Measurements from ENCODE around the gene FHOD3. TPM values are rescaled to one million over a fixed set of nuclear protein-coding genes. Genes with fewer than 3 reads are reported as not detected.

Gene FHOD3
- total RNA-seq, 1 experiment from 2014 or later = 0.34 TPM

GRCh38 chr18:36576339-36576738 lies 278.8 kb downstream of the FHOD3 start:
- no peak overlapping the region for H3K4me3 ChIP-seq (ENCODE audit: low read depth, low read length, poor library complexity, severe bottlenecking)
- no peak overlapping the region for H3K27ac ChIP-seq (ENCODE audit: low read depth, low read length, poor library complexity, severe bottlenecking)
- no peaks in the 10 kb centered on the region for H3K27me3 ChIP-seq (replicated peaks; ENCODE audit: insufficient read depth, low read depth, low read length, poor library complexity)
- POLR2A ChIA-PET (ENCODE audit: low non-redundant PET) = no interaction called here
- intact Hi-C loops (cut with micrococcal nuclease; ENCODE audit: unreplicated experiment) = no loop called here
- CTCF ChIA-PET = no interaction called here
- TF ChIP-seq CTCF (conservative IDR thresholded peaks at IDR 0.05; ENCODE audit: low read depth, low read length) (no peak), EZH2 (IDR thresholded peaks at IDR 0.05; ENCODE audit: borderline replicate concordance, low read depth, low read length, poor library complexity, severe bottlenecking) (no peak)
- no peak for DNase-seq (ENCODE audit: low spot score)
- H3K4me1 ChIP-seq (ENCODE audit: insufficient read depth, low read length, poor library complexity, severe bottlenecking) = no peaks in the 10 kb centered on the region
- BruUV-seq (replicated peaks) = no TSS peak
- no peaks in the 10 kb centered on the region for H3K9me3 ChIP-seq (ENCODE audit: low read depth, low read length, poor library complexity, severe bottlenecking)
- H3K36me3 ChIP-seq (ENCODE audit: insufficient read depth, low read length, poor library complexity, severe bottlenecking) = no peaks in the 10 kb centered on the region

- intact Hi-C loops (cut with micrococcal nuclease; ENCODE audit: unreplicated experiment) = no loop called here
- CTCF ChIA-PET = no interaction called here
- no TSS peak for BruUV-seq (replicated peaks)
These were observed 281.6 kb downstream of the FHOD3 start for GRCh38 chr18:36578871-36579710.

GRCh38 chr18:36580266-36580665 lies 282.8 kb downstream of the FHOD3 start:
- H3K4me3 ChIP-seq (ENCODE audit: low read depth, low read length, poor library complexity, severe bottlenecking) = no peak overlapping the region
- no peak for TF ChIP-seq EZH2 (IDR thresholded peaks at IDR 0.05; ENCODE audit: borderline replicate concordance, low read depth, low read length, poor library complexity, severe bottlenecking)
- TF ChIP-seq CTCF (conservative IDR thresholded peaks at IDR 0.05; ENCODE audit: low read depth, low read length) = no peak
- intact Hi-C loops (cut with micrococcal nuclease; ENCODE audit: unreplicated experiment) = no loop called here
- no peak for DNase-seq (ENCODE audit: low spot score)
- POLR2A ChIA-PET (ENCODE audit: low non-redundant PET) = no interaction called here
- no peaks in the 10 kb centered on the region for H3K9me3 ChIP-seq (ENCODE audit: low read depth, low read length, poor library complexity, severe bottlenecking)
- no peaks in the 10 kb centered on the region for H3K4me1 ChIP-seq (ENCODE audit: insufficient read depth, low read length, poor library complexity, severe bottlenecking)
- BruUV-seq (replicated peaks) = no TSS peak
- H3K27me3 ChIP-seq (replicated peaks; ENCODE audit: insufficient read depth, low read depth, low read length, poor library complexity) = no peaks in the 10 kb centered on the region
- CTCF ChIA-PET = no interaction called here
- H3K27ac ChIP-seq (ENCODE audit: low read depth, low read length, poor library complexity, severe bottlenecking) = no peak overlapping the region
- H3K36me3 ChIP-seq (ENCODE audit: insufficient read depth, low read length, poor library complexity, severe bottlenecking) = no peaks in the 10 kb centered on the region

More at GRCh38 chr18:36578871-36579710, 281.6 kb downstream of the FHOD3 start:
- no peak for DNase-seq (ENCODE audit: low spot score)
- Histone ChIP-seq H3K9me3 (ENCODE audit: low read depth, low read length, poor library complexity, severe bottlenecking) (no peaks in the 10 kb centered on the region), H3K27ac (ENCODE audit: low read depth, low read length, poor library complexity, severe bottlenecking) (no peak overlapping the region), H3K4me1 (ENCODE audit: insufficient read depth, low read length, poor library complexity, severe bottlenecking) (no peaks in the 10 kb centered on the region), H3K27me3 (replicated peaks; ENCODE audit: insufficient read depth, low read depth, low read length, poor library complexity) (no peaks in the 10 kb centered on the region), H3K4me3 (ENCODE audit: low read depth, low read length, poor library complexity, severe bottlenecking) (no peak overlapping the region), H3K36me3 (ENCODE audit: insufficient read depth, low read length, poor library complexity, severe bottlenecking) (no peaks in the 10 kb centered on the region)
- POLR2A ChIA-PET (ENCODE audit: low non-redundant PET) = no interaction called here
- TF ChIP-seq CTCF (conservative IDR thresholded peaks at IDR 0.05; ENCODE audit: low read depth, low read length) (no peak), EZH2 (IDR thresholded peaks at IDR 0.05; ENCODE audit: borderline replicate concordance, low read depth, low read length, poor library complexity, severe bottlenecking) (no peak)

All from A673 (cell line).